Measurements from ENCODE around the gene ZMYND8. TPM values are rescaled to one million over a fixed set of nuclear protein-coding genes. Genes with fewer than 3 reads are reported as not detected.
"Not testable (repeated sequence)": the region's sequence is repeated elsewhere in the genome, so short reads cannot be mapped to it uniquely, and the experiment has no call there.

The ZMYND8 gene
- total RNA-seq, 1 donor: 18.7 TPM

- no peaks in the 10 kb centered on the region for H3K4me1 ChIP-seq (ENCODE audit: insufficient read depth, low read length)
- no peaks in the 10 kb centered on the region for H3K9me3 ChIP-seq (ENCODE audit: low read depth, low read length)
- H3K4me3 ChIP-seq (ENCODE audit: low read length): no peak overlapping the region
- H3K27me3 ChIP-seq (ENCODE audit: insufficient read depth, low read length): no peaks in the 10 kb centered on the region
Measured at GRCh38 chr20:47285189-47285588, 71.3 kb downstream of the ZMYND8 start.

DNA sequence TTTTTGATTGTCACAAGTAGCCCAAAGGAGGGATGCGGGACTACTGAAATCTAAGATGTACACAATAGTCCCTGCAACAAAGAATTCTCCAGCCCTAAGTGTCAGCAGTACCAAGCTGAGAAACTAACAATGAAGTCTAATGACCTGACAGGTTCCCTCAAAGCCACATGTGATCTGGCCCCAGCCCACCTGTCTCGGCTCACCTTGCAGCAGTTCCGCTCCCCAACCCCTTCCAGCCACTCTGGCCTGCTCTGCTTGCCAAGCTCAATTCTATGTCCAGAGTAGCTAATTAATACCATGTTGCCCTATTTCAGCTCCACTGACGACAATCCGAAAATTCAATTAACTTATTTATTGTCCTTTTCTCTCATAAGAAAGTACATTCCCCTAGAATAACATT is 72.1 kb downstream of the ZMYND8 start:
- H3K4me1 ChIP-seq (ENCODE audit: insufficient read depth, low read length): no peaks in the 10 kb centered on the region
- no peaks in the 10 kb centered on the region for H3K9me3 ChIP-seq (ENCODE audit: low read depth, low read length)
- no peak overlapping the region for H3K4me3 ChIP-seq (ENCODE audit: low read length)
- no peaks in the 10 kb centered on the region for H3K27me3 ChIP-seq (ENCODE audit: insufficient read depth, low read length)

- H3K9me3 ChIP-seq (ENCODE audit: low read depth, low read length): no peaks in the 10 kb centered on the region
- H3K27me3 ChIP-seq (ENCODE audit: insufficient read depth, low read length): no peaks in the 10 kb centered on the region
- H3K4me1 ChIP-seq (ENCODE audit: insufficient read depth, low read length): no peaks in the 10 kb centered on the region
Measured at GRCh38 chr20:47283411-47283810, 73.1 kb downstream of the ZMYND8 start.

DNA sequence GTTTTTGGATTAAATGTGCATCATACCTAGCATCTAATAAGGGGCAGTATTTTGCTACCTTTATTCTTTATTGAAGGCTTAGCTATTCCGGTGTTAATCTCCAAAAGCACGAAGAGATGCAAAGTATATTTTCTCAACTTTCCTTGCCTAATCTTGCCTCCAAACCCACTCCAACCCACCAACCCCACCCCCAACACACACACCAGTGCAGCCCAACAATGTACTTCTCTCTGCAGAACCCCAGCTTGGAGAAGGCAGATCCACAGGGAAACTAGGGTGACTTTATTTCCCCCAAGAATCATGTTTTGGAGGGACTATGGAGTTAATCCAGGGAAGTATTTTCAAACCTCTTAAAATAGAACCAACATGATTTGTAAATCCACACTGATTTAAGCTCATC is 73.6 kb downstream of the ZMYND8 start:
- Histone ChIP-seq H3K4me1 (ENCODE audit: insufficient read depth, low read length) (no peaks in the 10 kb centered on the region), H3K27me3 (ENCODE audit: insufficient read depth, low read length) (no peaks in the 10 kb centered on the region), H3K9me3 (ENCODE audit: low read depth, low read length) (no peaks in the 10 kb centered on the region), H3K4me3 (ENCODE audit: low read length) (no peak overlapping the region)

More at GRCh38 chr20:47283411-47283810, 73.1 kb downstream of the ZMYND8 start:
- no peak overlapping the region for H3K4me3 ChIP-seq (ENCODE audit: low read length)

DNA sequence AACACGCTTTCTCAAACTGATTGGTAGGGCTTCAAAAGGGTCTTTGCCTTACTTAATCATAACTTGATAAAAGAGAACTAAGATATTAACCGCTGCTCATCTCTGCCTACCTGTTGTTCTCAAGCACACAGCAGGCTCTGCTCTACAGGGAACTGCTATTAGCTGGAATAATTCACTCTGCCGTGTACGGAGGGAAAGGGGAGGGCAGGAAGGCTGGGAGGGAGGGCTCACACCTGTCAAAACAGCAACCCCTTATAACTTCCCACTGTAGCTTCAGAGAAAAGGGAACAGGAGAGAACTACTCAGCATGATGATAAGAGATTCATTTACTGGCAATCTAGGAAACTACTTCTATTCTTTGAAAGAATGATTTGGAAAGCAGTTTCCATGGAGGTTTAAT is 75.1 kb downstream of the ZMYND8 start:
- Histone ChIP-seq H3K27me3 (ENCODE audit: insufficient read depth, low read length) (no peaks in the 10 kb centered on the region), H3K4me1 (ENCODE audit: insufficient read depth, low read length) (no peaks in the 10 kb centered on the region), H3K4me3 (ENCODE audit: low read length) (no peak overlapping the region), H3K9me3 (ENCODE audit: low read depth, low read length) (no peaks in the 10 kb centered on the region)

DNA sequence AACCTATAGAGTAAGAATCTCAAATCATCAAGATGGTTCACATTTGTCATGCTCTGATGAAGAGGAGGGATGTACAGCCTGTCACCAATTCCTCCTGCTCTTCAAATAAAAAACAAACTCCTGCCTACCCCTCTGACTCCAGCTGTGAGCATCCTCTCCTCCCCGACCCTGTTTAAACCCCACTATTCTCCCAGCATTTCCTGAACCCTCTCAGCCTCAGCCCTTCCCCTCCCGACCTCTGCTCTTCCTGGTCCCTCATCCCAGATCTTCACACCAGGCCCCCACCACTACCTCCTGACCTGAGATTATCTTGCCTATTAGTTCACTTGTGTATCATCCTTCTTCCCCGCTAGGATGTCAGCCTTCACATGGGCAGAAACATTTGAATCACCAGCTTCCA is 75.8 kb downstream of the ZMYND8 start:
- Histone ChIP-seq H3K4me3 (ENCODE audit: low read length) (no peak overlapping the region), H3K27me3 (ENCODE audit: insufficient read depth, low read length) (no peaks in the 10 kb centered on the region), H3K9me3 (ENCODE audit: low read depth, low read length) (no peaks in the 10 kb centered on the region), H3K4me1 (ENCODE audit: insufficient read depth, low read length) (no peaks in the 10 kb centered on the region)

DNA sequence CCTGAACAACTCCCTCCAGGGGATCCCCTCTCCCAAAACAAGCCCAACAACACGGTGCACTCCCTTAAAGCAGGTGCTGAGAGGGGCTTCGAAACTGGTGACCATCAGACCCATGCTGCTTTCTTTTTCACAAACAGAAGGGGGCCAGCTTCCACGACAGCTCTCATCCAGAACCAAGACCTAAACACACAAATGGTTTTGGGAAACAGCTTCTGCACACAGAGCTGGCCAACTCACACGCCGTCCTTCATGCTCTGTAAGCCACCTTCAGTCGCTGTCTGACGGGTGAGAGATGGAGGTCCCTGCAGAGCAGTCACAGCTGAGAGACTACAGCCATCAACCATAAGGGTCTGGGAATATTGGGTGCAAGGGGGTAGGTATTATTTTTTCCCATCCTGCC is 76.3 kb downstream of the ZMYND8 start:
- Histone ChIP-seq H3K4me1 (ENCODE audit: insufficient read depth, low read length) (no peaks in the 10 kb centered on the region), H3K4me3 (ENCODE audit: low read length) (no peak overlapping the region), H3K9me3 (ENCODE audit: low read depth, low read length) (no peaks in the 10 kb centered on the region), H3K27me3 (ENCODE audit: insufficient read depth, low read length) (no peaks in the 10 kb centered on the region)

DNA sequence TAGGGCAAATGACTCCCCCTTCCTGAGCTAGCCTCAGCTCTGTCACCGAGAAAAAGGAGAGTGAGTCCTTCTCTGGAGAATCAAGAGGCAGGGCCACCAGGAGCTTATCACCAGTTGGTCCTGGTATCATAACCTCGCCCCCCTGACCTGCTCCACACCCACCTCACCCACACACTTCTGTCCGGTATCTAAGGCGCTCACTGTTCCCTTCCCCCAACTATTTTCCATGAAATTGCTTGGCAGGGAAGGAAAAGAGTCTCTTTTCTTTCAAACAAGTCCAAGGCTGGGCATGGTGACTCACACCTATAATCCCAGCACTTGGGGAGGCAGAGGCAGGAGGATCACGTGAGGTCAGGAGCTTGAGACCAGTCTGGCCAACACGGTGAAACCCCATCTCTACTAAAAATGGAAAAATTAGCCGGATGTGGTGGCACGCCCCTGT is 77.6 kb downstream of the ZMYND8 start:
- Histone ChIP-seq H3K27me3 (ENCODE audit: insufficient read depth, low read length) (no peaks in the 10 kb centered on the region), H3K4me3 (ENCODE audit: low read length) (no peak overlapping the region)

GRCh38 chr20:47277535-47277872 is 79.0 kb downstream of the ZMYND8 start:
- not testable (repeated sequence) for H3K4me1 ChIP-seq (ENCODE audit: insufficient read depth, low read length); H3K27me3 ChIP-seq (ENCODE audit: insufficient read depth, low read length); H3K9me3 ChIP-seq (ENCODE audit: low read depth, low read length); H3K4me3 ChIP-seq (ENCODE audit: low read length)

More for the DNA sequence above, 77.6 kb downstream of the ZMYND8 start:
- Histone ChIP-seq H3K4me1 (ENCODE audit: insufficient read depth, low read length) (no peaks in the 10 kb centered on the region), H3K9me3 (ENCODE audit: low read depth, low read length) (no peaks in the 10 kb centered on the region)

GRCh38 chr20:47276851-47277534 is 79.5 kb downstream of the ZMYND8 start:
- no peaks in the 10 kb centered on the region for H3K27me3 ChIP-seq (ENCODE audit: insufficient read depth, low read length)
- no peaks in the 10 kb centered on the region for H3K4me1 ChIP-seq (ENCODE audit: insufficient read depth, low read length)
- H3K9me3 ChIP-seq (ENCODE audit: low read depth, low read length): no peaks in the 10 kb centered on the region
- H3K4me3 ChIP-seq (ENCODE audit: low read length): no peak overlapping the region

- Histone ChIP-seq H3K4me3 (ENCODE audit: low read length) (no peak overlapping the region), H3K27me3 (ENCODE audit: insufficient read depth, low read length) (no peaks in the 10 kb centered on the region), H3K4me1 (ENCODE audit: insufficient read depth, low read length) (no peaks in the 10 kb centered on the region), H3K9me3 (ENCODE audit: low read depth, low read length) (no peaks in the 10 kb centered on the region)
Measured at GRCh38 chr20:47276251-47276650, 80.2 kb downstream of the ZMYND8 start.

- H3K4me3 ChIP-seq (ENCODE audit: low read length): no peak overlapping the region
- H3K9me3 ChIP-seq (ENCODE audit: low read depth, low read length): no peaks in the 10 kb centered on the region
- H3K4me1 ChIP-seq (ENCODE audit: insufficient read depth, low read length): no peaks in the 10 kb centered on the region
- no peaks in the 10 kb centered on the region for H3K27me3 ChIP-seq (ENCODE audit: insufficient read depth, low read length)
Measured at GRCh38 chr20:47275548-47275947, 81.0 kb downstream of the ZMYND8 start.

DNA sequence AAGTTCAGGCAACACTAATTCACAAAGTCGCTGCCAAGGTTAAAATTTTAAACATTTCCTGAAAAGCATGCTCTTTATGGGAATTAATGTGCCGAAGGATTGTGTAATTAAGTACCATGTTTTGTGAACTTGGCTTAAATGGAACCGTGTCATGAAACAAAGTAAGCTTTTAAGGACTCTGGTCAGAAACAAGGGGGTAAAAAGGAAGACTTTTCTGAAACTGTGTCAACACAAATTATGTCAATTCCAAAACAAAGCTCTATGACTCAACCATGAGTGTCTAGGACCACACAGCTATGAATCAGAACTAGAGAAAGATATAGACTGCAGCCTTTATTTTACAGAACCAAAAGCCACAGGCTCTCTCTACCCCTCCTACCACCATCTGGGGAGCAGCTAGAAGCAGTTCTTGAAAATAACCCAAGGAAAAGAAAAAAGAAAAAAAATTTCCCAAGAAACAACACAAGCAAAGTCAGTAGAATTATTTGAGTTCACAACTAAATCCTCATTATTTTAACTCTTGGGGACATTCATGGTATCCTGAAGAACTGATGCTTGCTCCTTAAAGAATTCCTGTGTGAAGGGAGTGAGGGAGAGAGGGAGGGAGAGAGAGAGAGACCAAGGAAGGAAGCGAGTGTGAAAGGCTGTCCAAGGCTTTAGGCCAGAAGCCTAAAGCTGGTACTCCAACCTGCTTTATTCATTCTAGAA is 81.9 kb downstream of the ZMYND8 start:
- no peaks in the 10 kb centered on the region for H3K9me3 ChIP-seq (ENCODE audit: low read depth, low read length)
- no peaks in the 10 kb centered on the region for H3K4me1 ChIP-seq (ENCODE audit: insufficient read depth, low read length)
- H3K27me3 ChIP-seq (ENCODE audit: insufficient read depth, low read length): no peaks in the 10 kb centered on the region
- no peak overlapping the region for H3K4me3 ChIP-seq (ENCODE audit: low read length)

DNA sequence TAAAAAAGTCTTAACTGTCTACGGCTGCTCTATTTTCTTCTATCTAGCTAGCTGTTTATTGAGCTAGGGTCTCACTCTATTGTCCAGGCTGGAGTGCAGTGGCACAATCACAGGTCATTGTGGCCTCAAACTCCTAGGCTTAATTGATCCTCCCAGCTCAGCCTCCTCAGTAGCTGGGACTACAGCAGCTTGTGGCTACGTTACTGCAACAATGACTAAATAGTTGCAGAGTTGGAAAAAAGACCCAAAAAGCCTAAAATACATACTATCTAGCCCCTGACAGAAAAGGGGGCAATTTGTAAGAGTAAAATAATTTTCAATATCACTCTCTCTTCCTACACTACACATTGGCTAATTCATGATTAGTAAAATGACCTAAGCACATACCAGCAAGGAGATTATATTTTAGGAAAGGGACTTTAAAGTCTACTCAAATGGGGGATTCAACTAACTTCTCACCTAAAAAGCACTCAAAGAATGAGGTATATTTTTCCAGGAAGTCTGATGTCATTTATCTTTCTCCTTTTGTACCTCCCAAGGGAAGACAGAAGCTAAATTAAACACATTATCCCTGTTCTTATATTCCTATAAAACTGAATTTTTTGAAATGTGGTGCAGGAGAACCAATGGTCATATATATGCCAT is 82.8 kb downstream of the ZMYND8 start:
- Histone ChIP-seq H3K9me3 (ENCODE audit: low read depth, low read length) (no peaks in the 10 kb centered on the region), H3K27me3 (ENCODE audit: insufficient read depth, low read length) (no peaks in the 10 kb centered on the region), H3K4me3 (ENCODE audit: low read length) (no peak overlapping the region), H3K4me1 (ENCODE audit: insufficient read depth, low read length) (no peaks in the 10 kb centered on the region)

- H3K27me3 ChIP-seq (ENCODE audit: insufficient read depth, low read length): no peaks in the 10 kb centered on the region
- H3K4me3 ChIP-seq (ENCODE audit: low read length): no peak overlapping the region
- H3K4me1 ChIP-seq (ENCODE audit: insufficient read depth, low read length): no peaks in the 10 kb centered on the region
- no peaks in the 10 kb centered on the region for H3K9me3 ChIP-seq (ENCODE audit: low read depth, low read length)
Measured at GRCh38 chr20:47272893-47273590, 83.5 kb downstream of the ZMYND8 start.

Measured in mononuclear cell (primary cell).